GM15510 (cell line): ENCODE data around the gene PRF1.

Source experiments
- POLR2A ChIP-seq: IDR thresholded peaks from 3 replicates; pipeline ENCODE4 v1.6.1; 2011; ENCODE audit warnings: borderline replicate concordance; ENCODE audit not compliant: insufficient read length; ENCODE audit errors: extremely low read depth

Gene PRF1

DNA sequence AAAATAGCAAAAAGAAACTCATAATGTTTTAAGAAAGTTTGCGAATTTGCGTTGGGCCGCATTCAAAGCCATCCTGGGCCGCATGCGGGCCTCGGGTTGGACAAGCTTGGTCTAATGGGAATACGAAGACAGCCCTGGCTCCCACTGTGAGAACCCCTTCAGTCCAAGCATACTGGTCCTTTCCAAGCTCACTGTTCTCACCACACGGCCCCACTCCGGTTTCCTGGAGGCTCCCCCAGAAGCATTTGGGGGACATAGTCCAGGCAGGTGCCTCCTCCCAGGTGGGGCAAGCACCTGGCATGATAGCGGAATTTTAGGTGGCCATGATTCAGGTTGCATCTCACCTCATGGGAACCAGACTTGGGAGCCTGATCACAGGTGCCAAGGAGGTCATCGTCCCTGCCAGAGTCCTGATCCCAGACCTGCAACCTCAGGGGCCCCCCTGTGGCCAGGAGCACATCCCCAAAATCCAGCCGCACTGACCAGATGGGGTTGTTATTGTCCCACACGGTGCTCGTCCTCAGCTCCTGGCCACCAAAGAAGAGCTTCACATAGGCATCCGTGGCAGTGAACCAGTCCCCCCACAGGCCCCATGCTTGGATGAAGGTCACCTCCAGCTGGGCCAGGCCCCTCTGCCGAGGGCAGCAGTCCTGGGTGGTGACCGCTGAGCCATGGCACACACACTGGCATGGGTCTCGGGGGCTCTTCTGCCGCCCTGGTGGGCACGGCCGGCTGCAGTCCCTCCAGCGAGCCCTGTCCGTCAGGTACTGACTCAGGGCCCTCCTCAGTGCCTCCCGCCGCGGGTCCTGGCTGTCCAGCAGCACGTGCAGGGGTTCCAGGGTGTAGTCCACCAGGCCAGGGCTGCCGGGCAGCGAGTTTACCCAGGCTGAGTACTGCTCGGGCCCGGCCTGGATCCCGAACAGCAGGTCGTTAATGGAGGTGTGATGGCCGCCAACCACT, 4.4 kb downstream of the PRF1 start:
- no peak for TF ChIP-seq POLR2A

- no peak for TF ChIP-seq POLR2A
These were observed 5.4 kb downstream of the PRF1 start for GRCh38 chr10:70596860-70597809.

DNA sequence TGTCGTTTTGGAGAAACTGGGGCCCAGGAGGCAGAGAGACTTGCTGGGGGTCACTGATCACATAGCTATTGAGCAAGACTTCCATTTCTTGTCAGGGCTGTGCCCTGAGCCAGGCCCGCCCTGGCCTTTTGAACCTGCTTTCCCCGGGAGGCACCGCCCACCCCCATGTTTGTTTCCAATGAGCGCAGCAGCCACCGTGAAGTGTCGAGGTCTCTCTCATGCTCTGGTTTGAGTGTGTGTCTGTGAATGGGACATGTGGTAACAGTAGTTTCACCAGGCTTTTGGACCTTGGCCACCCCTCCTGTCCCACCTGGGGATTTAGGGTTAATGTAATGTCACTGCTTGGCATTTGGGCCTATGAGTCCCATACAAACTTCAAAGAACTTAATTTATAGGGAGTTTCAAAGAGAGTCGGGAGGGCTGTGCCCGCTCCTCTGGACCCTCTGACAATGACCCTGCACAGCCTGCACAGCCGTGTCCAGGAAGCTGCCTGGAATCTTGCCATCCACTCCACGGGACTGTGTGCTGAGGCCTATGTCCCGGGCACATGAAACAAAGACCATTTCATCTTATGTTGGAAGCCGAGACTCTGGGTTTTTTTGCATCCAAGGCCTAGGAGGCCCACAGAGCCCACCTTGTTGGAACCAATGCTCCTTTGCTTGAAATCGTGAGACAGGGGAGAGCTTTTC, 6.3 kb downstream of the PRF1 start:
- TF ChIP-seq POLR2A: no peak

DNA sequence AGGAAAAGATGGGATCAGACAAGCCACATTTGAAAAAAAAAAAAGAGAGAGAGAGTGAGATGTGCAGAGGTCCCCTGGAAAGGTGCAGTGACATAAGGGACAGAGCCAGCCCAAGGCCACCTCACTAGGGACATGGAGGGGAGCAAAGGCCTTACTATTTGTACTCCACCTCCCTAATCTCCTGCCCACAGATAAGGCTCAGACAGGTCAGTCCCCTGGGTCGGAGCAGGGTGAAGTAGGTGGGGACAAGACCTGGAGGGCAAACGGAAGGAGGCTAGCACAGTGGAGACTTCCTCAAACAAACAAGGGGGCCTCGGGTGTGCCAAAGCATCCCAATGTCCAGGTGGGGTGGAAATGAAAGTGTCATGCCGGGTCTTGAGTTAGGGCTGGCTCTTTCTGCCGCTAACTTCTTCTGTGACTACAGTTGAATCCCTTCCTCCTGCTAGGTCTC, 7.0 kb downstream of the PRF1 start:
- no peak for TF ChIP-seq POLR2A

DNA sequence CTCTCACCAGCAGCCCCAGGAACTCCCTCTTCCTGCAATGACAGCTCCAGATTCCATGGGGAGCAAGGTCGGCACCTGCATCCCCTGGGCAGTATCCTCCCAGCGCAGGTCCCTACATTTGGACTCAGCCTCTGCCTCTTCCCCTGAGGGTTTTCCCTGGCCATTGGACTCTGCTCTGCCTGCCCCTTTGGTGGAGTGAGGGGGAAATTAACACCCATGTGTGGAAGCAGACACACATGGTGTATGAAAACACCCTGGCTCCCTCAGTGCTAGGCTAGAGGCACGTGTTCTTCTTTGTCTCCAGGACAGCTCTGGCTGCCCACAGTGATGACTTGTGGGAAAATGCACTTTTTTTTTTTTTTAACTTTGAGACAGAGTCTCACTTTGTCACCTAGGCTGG, 8.4 kb downstream of the PRF1 start:
- TF ChIP-seq POLR2A: no peak

GRCh38 chr10:70593513-70593890, 9.0 kb downstream of the PRF1 start:
- TF ChIP-seq POLR2A: no peak

GRCh38 chr10:70592746-70593512, 9.6 kb downstream of the PRF1 start:
- TF ChIP-seq POLR2A: no peak

GRCh38 chr10:70592186-70592735, 10.3 kb downstream of the PRF1 start:
- TF ChIP-seq POLR2A: no peak

GRCh38 chr10:70590655-70591416, 11.7 kb downstream of the PRF1 start:
- TF ChIP-seq POLR2A: no peak

- no peak for TF ChIP-seq POLR2A
These were observed 12.5 kb downstream of the PRF1 start for GRCh38 chr10:70589762-70590654.

DNA sequence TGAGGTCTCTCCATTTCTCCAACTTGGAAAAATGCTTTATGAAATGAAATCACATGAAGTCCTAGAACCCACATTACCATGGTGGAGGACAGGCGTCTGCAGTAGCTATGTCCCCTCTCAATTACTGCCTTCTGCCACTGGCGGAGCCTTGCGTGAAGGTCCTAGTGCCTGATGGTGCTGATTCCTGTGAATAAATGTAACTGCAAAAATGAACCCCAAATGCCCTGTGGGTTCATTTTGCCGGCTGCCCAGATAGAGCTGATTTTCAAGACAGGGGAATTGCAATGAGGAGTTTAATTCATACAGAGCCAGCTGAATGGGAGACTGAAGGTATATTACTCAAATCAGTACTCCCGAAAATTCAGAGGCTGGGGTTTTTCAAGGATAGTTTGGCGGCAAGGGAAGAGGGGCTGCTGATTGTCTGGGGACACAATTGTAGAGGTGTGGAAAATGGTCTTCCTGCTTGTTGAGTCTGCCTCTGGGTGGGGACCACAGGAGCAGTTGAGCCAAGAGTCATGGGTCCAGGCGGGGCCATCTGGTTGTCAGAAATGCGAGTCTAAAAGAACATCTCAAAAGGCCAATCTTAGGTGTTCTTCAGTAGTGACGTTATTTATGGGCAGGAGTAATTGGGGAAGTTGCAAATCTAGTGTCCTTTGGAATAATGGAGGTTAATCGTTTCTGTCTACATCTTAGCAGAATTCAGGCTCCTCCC, 13.5 kb downstream of the PRF1 start:
- no peak for TF ChIP-seq POLR2A

DNA sequence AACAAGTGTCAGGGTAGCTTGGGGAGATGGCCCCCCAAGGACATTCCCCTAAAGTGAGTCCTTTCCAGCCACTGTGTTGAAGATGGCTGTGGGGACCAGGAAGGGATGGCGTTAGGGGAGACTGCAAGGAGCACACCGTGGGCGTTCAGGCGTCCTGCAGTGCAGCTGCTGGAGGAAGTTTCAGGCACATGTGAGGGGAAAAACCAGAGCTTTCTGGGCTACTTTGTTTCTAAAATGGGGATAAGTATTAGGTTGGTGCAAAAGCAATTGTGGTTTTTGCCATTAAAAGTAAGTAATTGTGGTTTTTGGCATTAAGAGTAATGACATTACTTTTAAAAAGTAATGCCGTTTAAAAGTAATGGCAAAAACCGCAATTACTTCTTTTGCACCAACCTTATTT, 14.3 kb downstream of the PRF1 start:
- no peak for TF ChIP-seq POLR2A

DNA sequence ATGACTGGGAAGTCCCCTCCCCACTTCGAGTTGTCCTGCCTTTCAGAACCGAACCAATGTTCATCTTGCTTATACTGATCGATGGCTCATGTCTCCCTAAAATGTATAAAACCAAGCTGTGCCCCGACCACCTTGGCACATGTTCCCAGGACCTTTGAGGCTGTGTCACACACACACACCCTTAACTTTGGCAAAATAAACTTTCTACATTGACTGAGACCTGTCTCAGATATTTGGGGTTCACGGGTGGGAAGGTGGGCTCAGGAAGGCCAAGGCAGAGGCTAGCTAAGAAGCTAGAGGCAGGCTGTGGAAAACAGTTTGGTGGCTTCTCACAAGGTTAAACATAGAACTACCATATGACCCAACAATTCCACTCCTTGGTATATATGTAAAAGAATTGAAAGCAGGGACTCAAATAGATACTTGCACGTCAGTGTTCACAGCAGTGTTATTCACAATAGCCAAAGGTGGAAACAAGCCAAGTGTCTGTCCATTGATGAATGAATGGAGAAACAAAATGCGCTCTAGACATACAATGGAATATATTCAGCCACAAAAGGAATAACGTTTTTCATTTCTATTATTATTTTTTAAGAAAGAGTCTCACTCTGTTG, 15.4 kb downstream of the PRF1 start:
- TF ChIP-seq POLR2A: no peak
